ENCODE results near the gene FGF18. TPM values are rescaled to one million over a fixed set of nuclear protein-coding genes. Genes with fewer than 3 reads are reported as not detected.

FGF18 gene
- total RNA-seq, 1 experiment from 2014 or later, result 0.94 TPM

DNA sequence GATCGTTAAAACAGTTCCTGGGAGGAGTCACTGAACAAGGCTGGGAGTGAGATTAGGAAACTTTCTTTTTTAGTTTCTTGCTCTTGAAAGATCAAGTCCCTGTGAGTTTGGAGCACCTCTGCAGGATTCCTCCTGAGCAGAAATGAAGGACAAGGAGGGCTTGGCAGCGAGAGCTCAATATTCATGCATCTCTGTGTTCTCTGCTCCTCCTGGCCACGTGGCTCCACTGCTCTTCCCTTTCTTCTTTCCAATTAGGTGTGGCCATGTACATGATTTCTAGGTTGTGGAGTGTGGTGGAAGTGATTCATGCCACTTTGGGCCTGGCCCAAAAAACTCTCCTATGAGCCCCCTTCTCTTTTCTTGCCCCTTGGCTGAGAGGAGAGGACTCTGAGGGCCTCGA, 67.2 kb downstream of the FGF18 start:
- Mint-ChIP-seq H3K36me3 (ENCODE audit: insufficient read depth in 1 of 3, low read depth in 3 of 3) (no peaks in the 10 kb centered on the region), H3K27me3 (ENCODE audit: low read depth) (peaks cover 9% of the 10 kb centered on the region), H3K9me3 (no peaks in the 10 kb centered on the region; a peak in 1 of 5 replicates), H3K4me3 (no peak overlapping the region), H3K27ac (no peak overlapping the region), H3K4me1 (peaks cover 2 to 13% of the 10 kb centered on the region in 2 experiments)
- H2BK5ac ChIP-seq (ENCODE audit: insufficient read length, low read length), result no peak overlapping the region
- no peaks in the 10 kb centered on the region for H3K27me3 ChIP-seq (ENCODE audit: insufficient read depth, low read length)
- H3K23ac ChIP-seq (ENCODE audit: insufficient read length, low read depth, low read length), result no peak overlapping the region
- no peak overlapping the region for H2AK5ac ChIP-seq (ENCODE audit: insufficient read length, low read length)
- WGBS (ENCODE audit: extremely low coverage, insufficient read length, low lambda C conversion rate), result no CpG with 5 or more reads among the region's 4 CpGs
- no peak overlapping the region for H2AFZ ChIP-seq (ENCODE audit: low read length)
- H4K20me1 ChIP-seq (ENCODE audit: control insufficient read depth, insufficient read depth, insufficient read length), result no peaks in the 10 kb centered on the region
- H3K27ac ChIP-seq (ENCODE audit: insufficient read length, low read depth, low read length), result no peak overlapping the region
- no peak overlapping the region for H2BK12ac ChIP-seq (ENCODE audit: insufficient read length, low read depth, low read length)
- H3K14ac ChIP-seq (ENCODE audit: insufficient read depth, low read length), result no peak overlapping the region
- no peak for DNase-seq
- TF ChIP-seq, protein P1, sequence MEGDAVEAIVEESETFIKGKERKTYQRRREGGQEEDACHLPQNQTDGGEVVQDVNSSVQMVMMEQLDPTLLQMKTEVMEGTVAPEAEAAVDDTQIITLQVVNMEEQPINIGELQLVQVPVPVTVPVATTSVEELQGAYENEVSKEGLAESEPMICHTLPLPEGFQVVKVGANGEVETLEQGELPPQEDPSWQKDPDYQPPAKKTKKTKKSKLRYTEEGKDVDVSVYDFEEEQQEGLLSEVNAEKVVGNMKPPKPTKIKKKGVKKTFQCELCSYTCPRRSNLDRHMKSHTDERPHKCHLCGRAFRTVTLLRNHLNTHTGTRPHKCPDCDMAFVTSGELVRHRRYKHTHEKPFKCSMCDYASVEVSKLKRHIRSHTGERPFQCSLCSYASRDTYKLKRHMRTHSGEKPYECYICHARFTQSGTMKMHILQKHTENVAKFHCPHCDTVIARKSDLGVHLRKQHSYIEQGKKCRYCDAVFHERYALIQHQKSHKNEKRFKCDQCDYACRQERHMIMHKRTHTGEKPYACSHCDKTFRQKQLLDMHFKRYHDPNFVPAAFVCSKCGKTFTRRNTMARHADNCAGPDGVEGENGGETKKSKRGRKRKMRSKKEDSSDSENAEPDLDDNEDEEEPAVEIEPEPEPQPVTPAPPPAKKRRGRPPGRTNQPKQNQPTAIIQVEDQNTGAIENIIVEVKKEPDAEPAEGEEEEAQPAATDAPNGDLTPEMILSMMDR (conservative IDR thresholded peaks at IDR 0.05), result no peak
- H4K8ac ChIP-seq (replicated peaks; ENCODE audit: insufficient read length, low read depth, low read length), result no peak overlapping the region
- no peaks in the 10 kb centered on the region for H3K79me1 ChIP-seq (ENCODE audit: insufficient read depth, low read depth, low read length, poor library complexity, severe bottlenecking)
- H2BK120ac ChIP-seq (ENCODE audit: low read depth, low read length, poor library complexity, severe bottlenecking), result no peak overlapping the region
- H2BK20ac ChIP-seq (ENCODE audit: low read depth, low read length, poor library complexity, severe bottlenecking), result no peak overlapping the region
- no peak overlapping the region for H3K9ac ChIP-seq (ENCODE audit: extremely low read depth, insufficient read length, low read length)
- no peak overlapping the region for H3K18ac ChIP-seq (ENCODE audit: insufficient read length, low read depth, low read length)
- no peak overlapping the region for H3K4me2 ChIP-seq (ENCODE audit: insufficient read depth, insufficient read length, low read length)
- H4K5ac ChIP-seq (ENCODE audit: insufficient read length, low read depth, low read length), result no peak overlapping the region
- H3K9me3 ChIP-seq (ENCODE audit: control insufficient read depth, low read depth, low read length), result no peaks in the 10 kb centered on the region
- H3K4ac ChIP-seq (ENCODE audit: low read depth, low read length), result no peak overlapping the region
- H3T11ph ChIP-seq (ENCODE audit: low read length), result no peak overlapping the region
- no peaks in the 10 kb centered on the region for H3K4me1 ChIP-seq (ENCODE audit: insufficient read depth, low read length)
- H3K23me2 ChIP-seq (ENCODE audit: insufficient read length, low read depth, low read length, poor library complexity, severe bottlenecking), result no peaks in the 10 kb centered on the region
- H2BK15ac ChIP-seq (ENCODE audit: low read depth, low read length), result no peak overlapping the region
- no peak overlapping the region for H3K56ac ChIP-seq (ENCODE audit: insufficient read length, low read depth, low read length)
- no peak overlapping the region for H4K91ac ChIP-seq (ENCODE audit: insufficient read length, low read depth, low read length)
- no peaks in the 10 kb centered on the region for H3K79me2 ChIP-seq (ENCODE audit: insufficient read depth, low read length)
